B cell (primary cell): ENCODE measurements around the gene SERHL2. TPM values are rescaled to one million over a fixed set of nuclear protein-coding genes. Genes with fewer than 3 reads are reported as not detected.
A peak's percentile ranks its signal among the peaks of the same experiment; 100 is the strongest.
"Not testable (repeated sequence)": the region's sequence is repeated elsewhere in the genome, so short reads cannot be mapped to it uniquely, and the experiment has no call there.

Experiments used
- ATAC-seq: fragments of 200-7000 bp; cut with Tn5 transposase; one replicate; pipeline ENCODE4 v1.10.0; 2021; ENCODE audit warnings: low read depth, mild to moderate bottlenecking, moderate number of reproducible peaks, moderate library complexity
- CTCF ChIA-PET: fragments of 350-600 bp; sonication (Branson Sonifier 250); formaldehyde crosslinking; loops from one replicate; lab custom pipeline; 2021; ENCODE audit warnings: antibody characterized with exemption, inconsistent platforms; lab: Charles Lee
- POLR2A ChIA-PET: fragments of 350-600 bp; sonication (Branson Sonifier 250); formaldehyde crosslinking; loops from one replicate; lab custom pipeline; 2021; ENCODE audit warnings: antibody characterized with exemption; lab: Charles Lee
- DNase-seq: peaks from one replicate; pipeline ENCODE4 v3.0.0; 2013
- H2AFZ ChIP-seq: 2 replicates; pipeline ENCODE4 v1.6.1; 2012; ENCODE audit warnings: mild to moderate bottlenecking, low read depth, low read length; ENCODE audit not compliant: insufficient read depth, poor library complexity, severe bottlenecking
- H3K27ac ChIP-seq, 2 donors: 1 replicate in 1 of 2; 2 replicates in 1 of 2; pipeline ENCODE4 v1.5.1; 2012 to 2013; ENCODE audit warnings: low read length in 2 of 2, mild to moderate bottlenecking in 2 of 2, moderate library complexity in 1 of 2
- H3K27me3 ChIP-seq, 4 experiments: fragments of 200-600 bp in 1 of 4; sonication (generic) in 1 of 4; replicated peaks in 1 of 4; 1 replicate in 2 of 4; 2 replicates in 2 of 4; pipeline versions ENCODE4 v1.6.1 to v1.7.0; 2013 to 2016; ENCODE audit warnings: low read length in 3 of 4, mild to moderate bottlenecking in 2 of 4, mixed read lengths in 1 of 4, moderate library complexity in 1 of 4; ENCODE audit not compliant: insufficient read depth in 4 of 4, control insufficient read depth in 3 of 4; ENCODE audit errors: control extremely low read depth in 1 of 4
- H3K36me3 ChIP-seq, 2 experiments: replicated peaks in 1 of 2; 1 replicate in 1 of 2; 2 replicates in 1 of 2; pipeline versions ENCODE4 v1.6.1 to v1.7.1; 2013; ENCODE audit warnings: low read length in 1 of 2; ENCODE audit not compliant: insufficient read depth in 2 of 2, control insufficient read depth in 1 of 2; ENCODE audit errors: control extremely low read depth in 1 of 2, extremely low read depth in 1 of 2
- H3K4me1 ChIP-seq, 2 donors: fragments of 200-600 bp in 1 of 2; sonication (generic) in 1 of 2; 1 replicate in 1 of 2; 2 replicates in 1 of 2; pipeline versions ENCODE4 v1.5.1 to v1.6.1; 2013 to 2017; ENCODE audit warnings: low read length in 2 of 2; ENCODE audit not compliant: control insufficient read depth in 2 of 2, insufficient read depth in 2 of 2
- H3K4me2 ChIP-seq: replicated peaks from 2 replicates; pipeline ENCODE3; 2012; ENCODE audit warnings: mild to moderate bottlenecking, low read depth, low read length; ENCODE audit not compliant: poor library complexity, severe bottlenecking
- H3K4me3 ChIP-seq, 5 experiments: fragments of 200-600 bp in 1 of 5; sonication (generic) in 1 of 5; 1 replicate in 3 of 5; 2 replicates in 2 of 5; pipeline versions ENCODE4 v1.5.1 to v1.7.0; 2011 to 2016; ENCODE audit warnings: low read length in 4 of 5, mild to moderate bottlenecking in 4 of 5, low read depth in 2 of 5, control low read depth in 1 of 5, moderate library complexity in 1 of 5; ENCODE audit not compliant: insufficient read depth in 1 of 5; ENCODE audit errors: control extremely low read depth in 1 of 5, extremely low read depth in 1 of 5
- H3K79me2 ChIP-seq: fragments of 200-600 bp; sonication (generic); one replicate; pipeline ENCODE4 v1.6.0; 2016; ENCODE audit warnings: low read length; ENCODE audit not compliant: control insufficient read depth, insufficient read depth
- H3K9ac ChIP-seq: fragments of 200-600 bp; sonication (generic); 2 replicates; pipeline ENCODE4 v1.6.1; 2017; ENCODE audit warnings: mild to moderate bottlenecking, low read length, moderate library complexity
- H3K9me3 ChIP-seq, 3 donors: one replicate each; pipeline versions ENCODE4 v1.6.1 to v1.7.1; 2013; ENCODE audit warnings: low read length in 2 of 3; ENCODE audit not compliant: control insufficient read depth in 2 of 3, insufficient read depth in 1 of 3; ENCODE audit errors: control extremely low read depth in 1 of 3
- H4K20me1 ChIP-seq: 2 replicates; pipeline ENCODE4 v1.6.0; 2012; ENCODE audit warnings: mild to moderate bottlenecking, low read length; ENCODE audit not compliant: insufficient read depth, control insufficient read depth, poor library complexity, severe bottlenecking
- H3K27ac Mint-ChIP-seq: one replicate; pipeline ENCODE4 v1.8.0; 2021; ENCODE audit warnings: mixed read lengths
- H3K27me3 Mint-ChIP-seq: one replicate; pipeline ENCODE4 v1.8.0; 2021; ENCODE audit warnings: mixed read lengths
- H3K4me1 Mint-ChIP-seq: one replicate; pipeline ENCODE4 v1.8.0; 2021; ENCODE audit warnings: mixed read lengths
- H3K4me3 Mint-ChIP-seq: one replicate; pipeline ENCODE4 v1.8.0; 2021; ENCODE audit warnings: mixed read lengths
- H3K9me3 Mint-ChIP-seq: one replicate; pipeline ENCODE4 v1.8.0; 2022; ENCODE audit warnings: mixed read lengths; ENCODE audit not compliant: insufficient read depth
- CTCF ChIP-seq: fragments of 200-600 bp; IDR thresholded peaks from one replicate; pipeline ENCODE4 v1.8.0; 2022; ENCODE audit warnings: antibody characterized with exemption, mild to moderate bottlenecking
- EZH2 ChIP-seq: IDR thresholded peaks from 2 replicates; pipeline ENCODE4 v1.6.1; 2012; ENCODE audit warnings: borderline replicate concordance, low read depth, mild to moderate bottlenecking, moderate library complexity, low read length; ENCODE audit not compliant: insufficient read depth, poor library complexity, severe bottlenecking
- WGBS: methylation state at CpG from one replicate; pipeline ENCODE4 v1.1.5; 2013; ENCODE audit warnings: missing lambda C conversion rate; ENCODE audit not compliant: insufficient coverage; 5-methylcytosine and 5-hydroxymethylcytosine counted together
- intact Hi-C: fragments of 100-400 bp; cut with micrococcal nuclease; formaldehyde crosslinking; loops from one replicate; pipeline ENCODE4 v1.10.0; 2022
- polyA plus RNA-seq: library from polyadenylated mRNA; depleted of rRNA; stranded (reverse); fragments of >200 nt; gene quantifications from 2 replicates; pipeline ENCODE4 v1.2.3, GENCODE V29; 2012
- total RNA-seq, 2 donors: library from RNA; stranded (reverse); fragments of 120-200 nt in 1 of 2; gene quantifications; 1 replicate in 1 of 2; 2 replicates in 1 of 2; pipeline versions ENCODE4 v1.2.3 to v1.2.4, GENCODE V29; 2013 to 2022

The SERHL2 gene
- total and polyA plus RNA-seq, 2 donors (not counting 1 experiment from before 2014, with no cell fraction given), result 5.5 to 7.3 TPM

GRCh38 chr22:42562684-42563083, 8.9 kb downstream of the SERHL2 start:
- Histone ChIP-seq H3K4me2 (peak overlapping the region; percentile 62), H4K20me1 (no peaks in the 10 kb centered on the region), H3K27me3 (no peaks in the 10 kb centered on the region), H3K79me2 (no peaks in the 10 kb centered on the region), H3K9ac (peak overlapping the region; percentile 27), H2AFZ (peak overlapping the region; percentile 63), H3K4me1 (peaks cover 13 to 19% of the 10 kb centered on the region in 2 donors), H3K27ac (no peak overlapping the region), H3K36me3 (peaks cover 0 to 4% of the 10 kb centered on the region in 2 experiments), H3K4me3 (peak overlapping the region in 1 of 5 experiments; percentile 18), H3K9me3 (no peaks in the 10 kb centered on the region)
- ChIA-PET POLR2A (interaction anchor here (0.6 to 0.8 kb wide), 2 partner anchors 9 to 84 kb away, joined by 3 to 5 read pairs; partner anchors contain the start of gene SERHL2), CTCF (interaction anchor here (0.6 to 1.1 kb wide), 2 partner anchors 11 to 19 kb away, joined by 3 to 5 read pairs; no protein-coding TSS in a partner anchor)
- ATAC-seq, result no peak
- 75% methylated on average over 2 of the region's 2 CpGs for WGBS
- no peak for DNase-seq
- H3K9me3 Mint-ChIP-seq, result no peaks in the 10 kb centered on the region
- H3K4me1 Mint-ChIP-seq, result peaks cover 15% of the 10 kb centered on the region
- H3K27me3 Mint-ChIP-seq, result no peaks in the 10 kb centered on the region
- intact Hi-C loops, result loop anchor here (5.0 kb wide), 1 partner anchor 35 kb away; no protein-coding TSS in a partner anchor
- H3K4me3 Mint-ChIP-seq, result peak overlapping the region; percentile 70
- TF ChIP-seq CTCF (no peak), EZH2 (no peak)
- H3K27ac Mint-ChIP-seq, result peak overlapping the region; percentile 94

GRCh38 chr22:42563943-42564342, 10.2 kb downstream of the SERHL2 start:
- no CpG with 5 or more reads among the region's 3 CpGs for WGBS
- H3K27ac Mint-ChIP-seq, H3K27me3 ChIP-seq, H3K4me2 ChIP-seq, H3K27me3 Mint-ChIP-seq, H3K9ac ChIP-seq, H2AFZ ChIP-seq, H4K20me1 ChIP-seq, ATAC-seq, H3K36me3 ChIP-seq, H3K4me3 Mint-ChIP-seq, CTCF ChIA-PET, H3K79me2 ChIP-seq, H3K9me3 Mint-ChIP-seq, H3K27ac ChIP-seq, DNase-seq, H3K4me3 ChIP-seq, H3K9me3 ChIP-seq, POLR2A ChIA-PET: not testable (repeated sequence)
- peaks cover 13 to 19% of the 10 kb centered on the region in 2 donors for H3K4me1 ChIP-seq
- H3K4me1 Mint-ChIP-seq, result peaks cover 15% of the 10 kb centered on the region
- intact Hi-C loops, result loop anchor here (5.0 kb wide), 1 partner anchor 37 kb away; no protein-coding TSS in a partner anchor
